Psoas muscle (tissue), 8 donors: ENCODE data around the gene VPS16. TPM values are rescaled to one million over a fixed set of nuclear protein-coding genes. Genes with fewer than 3 reads are reported as not detected.

Experiments used
- ATAC-seq, 4 donors: fragments of 200-7000 bp; cut with Tn5 transposase; one replicate each; pipeline ENCODE4 v1.9.1; 2020; ENCODE audit warnings: moderate library complexity in 3 of 4, mild to moderate bottlenecking in 2 of 4
- DNase-seq, 2 donors: peaks; one replicate each; pipeline ENCODE4 v3.0.0-alpha.2; 2020
- H3K27ac ChIP-seq: fragments of 200-600 bp; one replicate; pipeline ENCODE4 v1.8.0; 2022
- H3K27me3 ChIP-seq, 3 donors: fragments of 200-600 bp in 1 of 3; one replicate each; pipeline versions ENCODE4 v1.6.1 to v1.8.0; 2013 to 2022; ENCODE audit warnings: low read length in 2 of 3, mild to moderate bottlenecking in 2 of 3, moderate library complexity in 1 of 3; ENCODE audit not compliant: insufficient read depth in 3 of 3
- H3K36me3 ChIP-seq, 2 donors: fragments of 200-600 bp in 1 of 2; one replicate each; pipeline versions ENCODE4 v1.6.1 to v1.8.0; 2013 to 2022; ENCODE audit warnings: low read depth in 1 of 2, mild to moderate bottlenecking in 1 of 2, moderate library complexity in 1 of 2; ENCODE audit not compliant: insufficient read depth in 1 of 2
- H3K4me1 ChIP-seq: fragments of 200-600 bp; one replicate; pipeline ENCODE4 v1.8.0; 2022
- H3K4me3 ChIP-seq: fragments of 200-600 bp; one replicate; pipeline ENCODE4 v1.8.0; 2022; ENCODE audit warnings: mild to moderate bottlenecking
- H3K9me3 ChIP-seq: fragments of 200-600 bp; one replicate; pipeline ENCODE4 v1.8.0; 2022
- WGBS, 3 donors: extraction: QIAGEN DNeasy Blood & Tissue Kit; methylation state at CpG; one replicate each; pipeline versions ENCODE4 v1.1.6 to v1.1.7; 2013; 5-methylcytosine and 5-hydroxymethylcytosine counted together
- intact Hi-C, 2 donors: fragments of 100-400 bp; cut with DNase I; formaldehyde crosslinking; loops; one replicate each; pipeline versions ENCODE4 v1.11.0 to v1.14.2; 2022
- polyA plus RNA-seq, 3 donors: library from polyadenylated mRNA; stranded (reverse); fragments of 200-250 nt; gene quantifications; one replicate each; pipeline ENCODE4 v1.2.3, GENCODE V29; 2013
- total RNA-seq, 4 donors: library from RNA; stranded (reverse); fragmentation: NEBNext Ultra II Directional in 2 of 4; extraction: Animal tissue kit (Norgen Biotek cat#: 25700) in 2 of 4; gene quantifications; one replicate each; pipeline versions ENCODE4 v1.2.1 to v1.2.4, GENCODE V29; 2021 to 2023
- TF ChIP-seq, protein P1 (sequence below): fragments of 200-600 bp; IDR thresholded peaks from one replicate; pipeline ENCODE4 v1.8.0; 2022; ENCODE audit warnings: antibody characterized with exemption
- donor health status: healthy with polysubstance abuse.
- donor health status: DM: no; HTN: no; CAD: no; lungs with moderate emphysema.
- donor health status: Bipolar disorder and iron deficiency.
- donor health status: healthy.
- donor health status: DM: yes; HTN: yes; CAD: no.
- donor health status: DM: no; HTN: no; CAD: no.
- donor health status: DM: no; HTN: no; CAD: no.
- donor health status: DM: yes; HTN: yes; CAD: no.

Gene VPS16
- total and polyA plus RNA-seq, 7 donors = 17.1 to 25.5 (median 20.2) TPM

DNA sequence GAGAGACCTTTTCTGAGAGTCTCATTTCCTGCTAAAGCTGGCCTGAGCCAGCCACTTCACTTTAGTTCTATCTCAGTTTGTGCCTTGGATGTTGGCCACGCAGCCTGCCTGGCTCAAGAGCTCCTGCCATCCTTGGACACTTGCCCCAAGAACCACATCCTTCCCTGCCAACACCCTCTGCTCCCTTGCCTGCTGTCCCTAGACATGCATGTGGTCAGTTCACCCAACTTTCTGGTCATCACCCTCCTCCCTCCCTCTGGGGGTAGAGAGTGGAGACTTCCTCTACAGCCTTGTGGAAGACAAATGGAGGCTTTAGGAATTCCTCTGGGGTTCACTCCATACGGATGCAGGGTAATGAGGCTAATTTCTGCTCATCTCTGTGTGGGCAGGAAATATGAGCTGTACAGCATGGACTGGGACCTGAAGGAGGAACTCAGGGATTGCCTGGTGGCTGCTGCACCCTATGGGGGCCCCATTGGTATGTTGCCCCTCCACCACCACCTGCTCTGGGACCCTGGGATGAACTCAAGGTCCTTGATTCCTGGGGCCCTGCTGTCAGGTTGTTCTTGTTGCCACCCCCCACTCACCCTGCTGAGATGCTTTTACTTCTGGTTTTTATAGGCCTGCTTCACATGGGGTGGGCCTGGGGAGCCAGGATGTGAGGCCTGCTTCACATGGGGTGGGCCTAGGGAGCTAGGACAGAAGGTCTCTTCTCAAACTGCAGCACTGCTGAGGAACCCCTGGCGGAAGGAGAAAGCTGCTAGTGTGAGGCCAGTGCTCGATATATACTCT lies 19.0 kb downstream of the VPS16 start:
- H3K4me3 ChIP-seq = no peak overlapping the region
- intact Hi-C loops = loop anchor here in 1 of 2 donors (10.0 kb wide), 2 partner anchors 105 to 165 kb away; partner anchors contain the start of gene EBF4
- 63 to 84% (median 70%) methylated on average over 4 of the region's 4 CpGs for WGBS, 3 donors
- TF ChIP-seq, protein P1, sequence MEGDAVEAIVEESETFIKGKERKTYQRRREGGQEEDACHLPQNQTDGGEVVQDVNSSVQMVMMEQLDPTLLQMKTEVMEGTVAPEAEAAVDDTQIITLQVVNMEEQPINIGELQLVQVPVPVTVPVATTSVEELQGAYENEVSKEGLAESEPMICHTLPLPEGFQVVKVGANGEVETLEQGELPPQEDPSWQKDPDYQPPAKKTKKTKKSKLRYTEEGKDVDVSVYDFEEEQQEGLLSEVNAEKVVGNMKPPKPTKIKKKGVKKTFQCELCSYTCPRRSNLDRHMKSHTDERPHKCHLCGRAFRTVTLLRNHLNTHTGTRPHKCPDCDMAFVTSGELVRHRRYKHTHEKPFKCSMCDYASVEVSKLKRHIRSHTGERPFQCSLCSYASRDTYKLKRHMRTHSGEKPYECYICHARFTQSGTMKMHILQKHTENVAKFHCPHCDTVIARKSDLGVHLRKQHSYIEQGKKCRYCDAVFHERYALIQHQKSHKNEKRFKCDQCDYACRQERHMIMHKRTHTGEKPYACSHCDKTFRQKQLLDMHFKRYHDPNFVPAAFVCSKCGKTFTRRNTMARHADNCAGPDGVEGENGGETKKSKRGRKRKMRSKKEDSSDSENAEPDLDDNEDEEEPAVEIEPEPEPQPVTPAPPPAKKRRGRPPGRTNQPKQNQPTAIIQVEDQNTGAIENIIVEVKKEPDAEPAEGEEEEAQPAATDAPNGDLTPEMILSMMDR = no peak
- DNase-seq (no peak), ATAC-seq (peak in 3 of 4 donors; percentile 46 to 75 (median 48))
- H3K9me3 ChIP-seq = no peaks in the 10 kb centered on the region
- no peaks in the 10 kb centered on the region for H3K27me3 ChIP-seq
- H3K27ac ChIP-seq = no peak overlapping the region
- peaks cover 0 to 43% of the 10 kb centered on the region in 2 donors for H3K36me3 ChIP-seq
- H3K4me1 ChIP-seq = peaks cover 5% of the 10 kb centered on the region

- 94 to 96% (median 96%) methylated on average over 12 of the region's 12 CpGs for WGBS, 3 donors
- H3K4me1 ChIP-seq = no peaks in the 10 kb centered on the region
- no peaks in the 10 kb centered on the region for H3K27me3 ChIP-seq
- intact Hi-C loops = no loop called here
- peaks cover 0 to 71% of the 10 kb centered on the region in 2 donors for H3K36me3 ChIP-seq
- no peak overlapping the region for H3K4me3 ChIP-seq
- no peak overlapping the region for H3K27ac ChIP-seq
- no peak for ATAC-seq
- TF ChIP-seq, protein P1 = no peak
- DNase-seq = no peak
- H3K9me3 ChIP-seq = no peaks in the 10 kb centered on the region
These were observed 24.1 kb downstream of the VPS16 start for GRCh38 chr20:2864626-2865025.

GRCh38 chr20:2865101-2865500 lies 24.6 kb downstream of the VPS16 start:
- Histone ChIP-seq H3K4me1 (no peaks in the 10 kb centered on the region), H3K27ac (no peak overlapping the region), H3K4me3 (no peak overlapping the region), H3K27me3 (no peaks in the 10 kb centered on the region), H3K9me3 (no peaks in the 10 kb centered on the region), H3K36me3 (peaks cover 0 to 71% of the 10 kb centered on the region in 2 donors)
- intact Hi-C loops = no loop called here
- ATAC-seq (no peak), DNase-seq (no peak)
- 93 to 98% (median 95%) methylated on average over 10 of the region's 10 CpGs for WGBS, 3 donors
- TF ChIP-seq, protein P1 = no peak

GRCh38 chr20:2865630-2866029 lies 25.1 kb downstream of the VPS16 start:
- Histone ChIP-seq H3K9me3 (no peaks in the 10 kb centered on the region), H3K27me3 (no peaks in the 10 kb centered on the region), H3K27ac (no peak overlapping the region), H3K4me1 (no peaks in the 10 kb centered on the region), H3K36me3 (peaks cover 0 to 67% of the 10 kb centered on the region in 2 donors), H3K4me3 (no peak overlapping the region)
- intact Hi-C loops = no loop called here
- WGBS, 3 donors = 88 to 93% (median 92%) methylated on average over 3 of the region's 3 CpGs
- no peak for DNase-seq
- TF ChIP-seq, protein P1 = no peak
- ATAC-seq = no peak
